Measurements from ENCODE around the gene ARMC2. TPM values are rescaled to one million over a fixed set of nuclear protein-coding genes. Genes with fewer than 3 reads are reported as not detected.
"Not testable (repeated sequence)": the region's sequence is repeated elsewhere in the genome, so short reads cannot be mapped to it uniquely, and the experiment has no call there.

ARMC2 gene
- polyA plus RNA-seq, 1 experiment = 5.1 TPM

GRCh38 chr6:108921547-108922361, 73.5 kb downstream of the ARMC2 start:
- Histone ChIP-seq H3K27me3 (ENCODE audit: control insufficient read depth, insufficient read depth, low read length) (peaks cover 3% of the 10 kb centered on the region), H3K27ac (ENCODE audit: low read depth, low read length) (no peak overlapping the region), H3K9me3 (ENCODE audit: control insufficient read depth, insufficient read depth, low read length) (no peaks in the 10 kb centered on the region), H3K4me3 (ENCODE audit: low read depth, low read length) (no peak overlapping the region)
- POLR2A ChIA-PET = no interaction called here
- no peak for DNase-seq (ENCODE audit: low read depth, low spot score)
- TF ChIP-seq CTCF (IDR thresholded peaks at IDR 0.05; ENCODE audit: low read depth, low read length) = no peak
- CTCF ChIA-PET = interaction anchor here (1.8 kb wide), 1 partner anchor 151 kb away, joined by 7 read pairs; no protein-coding TSS in a partner anchor

- ChIA-PET POLR2A (no interaction called here), CTCF (interaction anchor here (0.9 to 1.8 kb wide), 3 partner anchors 87 to 381 kb away, joined by 3 to 7 read pairs (median 7); no protein-coding TSS in a partner anchor)
- TF ChIP-seq CTCF (IDR thresholded peaks at IDR 0.05; ENCODE audit: low read depth, low read length) = no peak
- peaks cover 3% of the 10 kb centered on the region for H3K27me3 ChIP-seq (ENCODE audit: control insufficient read depth, insufficient read depth, low read length)
- H3K9me3 ChIP-seq (ENCODE audit: control insufficient read depth, insufficient read depth, low read length) = no peaks in the 10 kb centered on the region
- H3K27ac ChIP-seq (ENCODE audit: low read depth, low read length) = no peak overlapping the region
- H3K4me3 ChIP-seq (ENCODE audit: low read depth, low read length) = no peak overlapping the region
- DNase-seq (ENCODE audit: low read depth, low spot score) = no peak
Observed at GRCh38 chr6:108922499-108922898, 74.3 kb downstream of the ARMC2 start.

GRCh38 chr6:108927927-108928326, 79.7 kb downstream of the ARMC2 start:
- Histone ChIP-seq H3K27me3 (ENCODE audit: control insufficient read depth, insufficient read depth, low read length) (peaks cover 2% of the 10 kb centered on the region), H3K4me3 (ENCODE audit: low read depth, low read length) (no peak overlapping the region), H3K27ac (ENCODE audit: low read depth, low read length) (no peak overlapping the region), H3K9me3 (ENCODE audit: control insufficient read depth, insufficient read depth, low read length) (no peaks in the 10 kb centered on the region)
- ChIA-PET POLR2A (no interaction called here), CTCF (no interaction called here)
- no peak for DNase-seq (ENCODE audit: low read depth, low spot score)
- TF ChIP-seq CTCF (IDR thresholded peaks at IDR 0.05; ENCODE audit: low read depth, low read length) = no peak

- H3K4me3 ChIP-seq (ENCODE audit: low read depth, low read length) = no peak overlapping the region
- no peak for TF ChIP-seq CTCF (IDR thresholded peaks at IDR 0.05; ENCODE audit: low read depth, low read length)
- no peak for DNase-seq (ENCODE audit: low read depth, low spot score)
- H3K9me3 ChIP-seq (ENCODE audit: control insufficient read depth, insufficient read depth, low read length) = no peaks in the 10 kb centered on the region
- H3K27ac ChIP-seq (ENCODE audit: low read depth, low read length) = no peak overlapping the region
- ChIA-PET CTCF (no interaction called here), POLR2A (no interaction called here)
- peaks cover 2% of the 10 kb centered on the region for H3K27me3 ChIP-seq (ENCODE audit: control insufficient read depth, insufficient read depth, low read length)
Observed at GRCh38 chr6:108928650-108929049, 80.4 kb downstream of the ARMC2 start.

GRCh38 chr6:108931090-108931489, 82.9 kb downstream of the ARMC2 start:
- POLR2A ChIA-PET = interaction anchor here (0.7 kb wide), 1 partner anchor 82 kb away, joined by 3 read pairs; no protein-coding TSS in a partner anchor
- CTCF ChIA-PET = interaction anchor here (0.6 to 1.2 kb wide), 2 partner anchors 142 to 498 kb away, joined by 3 read pairs; no protein-coding TSS in a partner anchor
- H3K4me3 ChIP-seq (ENCODE audit: low read depth, low read length); H3K27ac ChIP-seq (ENCODE audit: low read depth, low read length); H3K9me3 ChIP-seq (ENCODE audit: control insufficient read depth, insufficient read depth, low read length); DNase-seq (ENCODE audit: low read depth, low spot score); H3K27me3 ChIP-seq (ENCODE audit: control insufficient read depth, insufficient read depth, low read length): not testable (repeated sequence)
